ENCODE results near the gene AOPEP.

AOPEP gene

DNA sequence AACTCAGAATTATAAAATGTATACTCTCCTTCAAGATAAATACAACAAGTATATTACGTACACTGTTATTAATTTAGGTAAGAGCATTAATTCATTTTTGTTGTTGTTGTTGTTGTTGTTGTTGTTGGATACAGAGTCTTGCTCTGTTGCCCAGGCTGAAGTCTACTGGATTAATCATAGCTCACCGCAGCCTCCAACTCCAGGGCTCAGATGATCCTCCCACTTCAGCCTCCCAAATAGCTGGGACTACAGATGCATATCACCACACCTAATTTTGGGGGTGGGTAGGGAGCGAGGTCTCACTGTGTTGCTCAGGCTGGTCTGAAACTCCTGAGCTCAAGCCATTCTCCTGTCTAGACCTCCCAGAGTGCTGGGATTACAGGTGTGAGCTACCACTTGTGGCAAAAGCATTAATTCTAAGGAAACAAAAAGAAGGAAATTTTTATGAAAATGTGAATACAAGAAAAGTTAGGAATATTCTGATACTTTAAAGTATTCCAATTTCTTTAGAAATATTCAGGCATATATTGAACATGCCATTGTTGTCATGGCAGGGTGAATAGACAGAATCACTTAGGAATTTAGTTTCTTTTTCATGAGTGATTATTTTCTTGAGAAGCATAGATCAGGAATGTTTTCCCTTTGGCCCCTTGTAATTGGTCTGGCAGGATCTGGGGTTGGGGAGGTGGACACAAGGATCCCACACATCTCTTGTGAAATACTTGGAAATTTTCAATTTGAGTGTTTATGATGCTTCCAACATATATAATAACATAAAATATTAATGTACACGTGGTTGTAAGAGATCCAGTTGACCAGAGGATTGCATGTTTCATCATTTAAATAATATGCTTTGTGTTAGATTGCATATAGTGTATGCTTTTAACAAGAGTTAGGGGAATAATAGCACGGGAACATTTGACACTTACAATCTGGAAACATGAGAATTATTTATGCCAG lies 327.4 kb downstream of the AOPEP start:
- no peak for DNase-seq

DNA sequence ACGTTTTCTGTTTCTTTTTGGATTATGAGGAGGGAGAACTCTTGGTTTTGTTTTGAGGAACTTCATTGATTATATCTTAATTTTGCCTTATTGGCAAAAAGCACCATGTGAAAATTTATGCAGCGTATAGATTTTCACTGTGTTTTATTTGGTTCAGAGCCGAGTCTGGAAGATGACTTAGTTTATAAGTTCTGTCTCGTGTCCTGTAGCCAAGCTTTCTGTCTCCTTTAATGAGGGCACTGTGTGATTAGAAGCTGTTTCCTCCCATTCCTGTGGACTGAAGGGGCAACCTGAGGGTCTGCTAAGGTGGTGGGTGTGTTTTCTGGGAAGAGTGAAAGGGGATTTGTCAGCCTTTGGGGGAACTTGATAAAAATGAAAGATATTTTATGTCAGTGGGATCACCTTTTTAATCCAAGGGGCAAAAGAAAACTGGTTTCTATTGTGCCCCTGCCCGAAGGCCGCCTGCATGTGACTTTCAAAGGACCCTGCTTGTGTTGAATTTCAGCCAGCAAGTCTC lies 328.9 kb downstream of the AOPEP start:
- DNase-seq, result no peak

DNA sequence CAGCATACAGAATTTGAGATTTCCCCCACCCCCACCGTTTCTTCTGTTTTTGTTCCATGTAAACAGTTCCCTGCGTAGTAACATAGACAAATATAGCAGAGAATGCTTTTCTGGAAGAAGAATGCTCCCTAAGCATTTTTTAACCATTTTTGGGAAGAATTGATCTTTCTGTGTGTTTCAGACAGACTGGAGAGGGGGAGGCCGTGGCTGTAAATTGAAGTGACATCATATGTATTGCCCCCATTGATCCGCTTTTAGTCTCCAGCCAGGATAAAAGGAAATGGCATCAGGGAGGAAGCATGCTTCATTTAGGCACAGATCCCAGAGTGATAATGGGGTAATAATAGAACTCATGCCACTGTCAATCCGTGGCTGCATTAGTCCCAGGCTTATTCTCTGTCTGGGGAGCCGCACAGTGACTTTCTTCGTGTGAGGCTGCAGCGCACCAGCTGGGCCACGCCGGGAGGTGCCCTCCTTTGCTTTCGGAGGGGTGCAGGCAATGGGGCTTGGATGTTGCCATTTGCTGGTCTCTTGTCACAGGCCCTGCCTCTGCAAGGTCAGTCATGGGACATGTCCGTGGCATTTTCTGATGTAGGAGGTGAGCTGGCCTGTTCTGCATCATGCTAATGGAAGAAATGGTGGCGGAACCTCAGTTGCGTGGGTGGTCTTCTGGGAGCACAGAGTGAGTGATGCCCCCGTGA lies 329.5 kb downstream of the AOPEP start:
- DNase-seq, result no peak

DNA sequence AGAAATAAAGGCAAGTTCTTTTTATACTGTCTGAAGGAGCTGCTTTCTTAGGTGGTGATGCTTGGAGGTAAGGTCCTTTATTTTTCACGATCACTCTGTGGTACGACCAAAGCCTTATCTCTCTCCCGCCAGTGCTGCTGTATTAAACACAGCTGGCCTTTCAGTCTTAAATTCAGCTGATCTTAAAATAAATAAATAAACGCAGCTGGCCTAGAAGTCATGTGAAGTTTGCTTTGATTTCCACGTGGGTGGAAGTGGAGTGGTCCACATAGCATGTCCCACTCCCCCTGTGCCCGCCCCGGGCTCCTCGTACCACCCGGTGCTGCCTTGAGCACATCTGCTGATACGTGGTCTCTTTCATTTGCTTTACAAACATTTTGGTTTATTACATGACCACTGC lies 330.6 kb downstream of the AOPEP start:
- DNase-seq, result no peak

DNA sequence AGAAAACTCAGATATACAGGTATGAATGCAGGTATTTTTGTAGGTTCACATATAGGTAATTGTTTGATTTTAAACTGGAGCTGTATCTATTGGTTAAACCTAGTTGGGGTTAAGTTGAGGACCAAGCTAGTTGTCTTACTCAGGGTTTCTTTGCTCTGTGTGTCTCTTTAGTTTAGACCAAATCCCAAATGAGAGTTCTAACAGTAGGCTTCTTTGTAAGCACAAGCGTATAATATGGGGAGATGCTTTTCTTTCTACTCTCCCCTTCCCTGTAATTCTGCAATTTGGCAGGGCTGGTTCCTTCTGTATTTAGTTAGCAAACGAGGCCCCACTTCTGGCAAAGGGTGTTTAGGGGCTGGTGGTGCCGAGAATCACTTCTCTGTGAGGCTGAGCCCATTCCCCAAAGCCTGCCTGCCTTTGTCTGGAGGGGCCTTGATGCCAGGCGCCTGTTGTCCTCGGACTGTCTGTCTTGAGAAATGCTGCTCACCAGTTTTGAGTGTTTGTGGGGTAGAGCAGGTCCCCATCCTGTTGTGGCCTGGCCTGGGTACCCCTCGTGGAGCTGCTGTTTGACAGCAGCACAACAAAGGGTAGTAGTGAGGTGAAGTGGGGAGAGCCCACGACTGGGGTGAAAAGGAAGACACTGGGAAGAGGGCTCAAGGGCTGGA lies 331.8 kb downstream of the AOPEP start:
- DNase-seq, result no peak

DNA sequence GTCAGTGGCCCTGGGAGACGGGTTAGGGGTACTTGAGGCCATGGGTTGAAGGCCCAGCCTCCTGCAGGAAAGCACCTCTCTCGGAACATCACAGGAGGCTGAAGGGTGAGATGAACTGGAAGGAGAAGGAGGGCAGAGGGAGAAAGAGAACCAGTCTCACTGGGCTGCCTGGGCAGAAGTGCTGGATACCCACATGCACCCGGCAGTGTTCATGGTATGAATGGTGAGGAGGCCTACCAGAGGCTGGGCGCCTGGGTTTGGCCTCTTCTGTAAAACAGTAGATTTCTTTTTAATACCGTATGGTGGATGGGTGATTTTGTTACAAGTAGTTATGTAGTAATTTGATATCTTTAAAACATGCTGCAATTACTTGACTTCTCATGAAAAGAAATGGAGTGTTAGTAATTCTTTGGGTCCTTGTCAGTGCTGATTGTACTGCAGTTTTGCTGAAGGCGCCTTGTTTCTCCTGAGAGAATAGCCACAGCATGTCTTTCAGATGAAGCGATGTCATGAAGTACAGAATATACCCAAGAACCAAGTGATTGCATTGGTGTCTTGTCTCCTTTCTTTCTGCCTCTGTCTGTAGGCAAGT lies 332.4 kb downstream of the AOPEP start:
- DNase-seq, result no peak

DNA sequence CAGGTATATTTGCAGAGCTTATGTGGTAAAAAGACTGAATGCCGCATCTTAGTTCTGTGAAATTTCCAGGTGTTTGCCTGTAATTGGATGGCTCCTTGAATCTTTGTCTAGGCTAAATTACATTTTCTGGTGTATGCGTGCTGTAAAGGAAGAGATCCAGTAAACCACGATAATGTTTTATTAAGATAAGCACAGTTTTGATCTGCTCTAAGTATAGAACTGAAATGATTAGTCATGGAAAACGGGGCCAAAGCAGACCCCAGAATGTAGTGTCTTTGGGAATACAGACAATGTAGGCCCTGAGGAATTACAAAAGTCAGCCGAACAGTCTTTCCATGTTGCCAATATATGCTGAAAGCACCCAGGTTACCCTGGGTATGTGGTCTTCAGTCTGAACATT lies 333.7 kb downstream of the AOPEP start:
- no peak for DNase-seq

DNA sequence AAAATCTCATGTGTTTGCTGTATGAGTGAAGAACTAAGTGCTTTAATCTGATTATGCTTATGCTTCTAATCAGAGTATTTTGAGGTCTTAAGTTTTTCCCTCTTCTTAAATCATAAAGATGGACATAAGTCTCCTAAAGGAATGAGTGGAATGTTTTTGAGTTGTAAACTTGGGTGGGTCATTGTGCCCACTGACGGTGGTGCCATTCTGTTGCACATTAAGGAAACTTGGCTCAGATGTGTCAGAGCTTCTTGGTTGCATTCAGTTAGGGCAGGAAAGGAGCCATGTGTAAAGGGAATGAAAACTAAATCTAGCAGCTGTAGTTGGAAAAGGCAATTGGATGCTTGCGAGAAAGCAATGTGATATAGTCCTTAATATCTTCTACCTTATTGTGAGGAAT lies 334.4 kb downstream of the AOPEP start:
- no peak for DNase-seq

DNA sequence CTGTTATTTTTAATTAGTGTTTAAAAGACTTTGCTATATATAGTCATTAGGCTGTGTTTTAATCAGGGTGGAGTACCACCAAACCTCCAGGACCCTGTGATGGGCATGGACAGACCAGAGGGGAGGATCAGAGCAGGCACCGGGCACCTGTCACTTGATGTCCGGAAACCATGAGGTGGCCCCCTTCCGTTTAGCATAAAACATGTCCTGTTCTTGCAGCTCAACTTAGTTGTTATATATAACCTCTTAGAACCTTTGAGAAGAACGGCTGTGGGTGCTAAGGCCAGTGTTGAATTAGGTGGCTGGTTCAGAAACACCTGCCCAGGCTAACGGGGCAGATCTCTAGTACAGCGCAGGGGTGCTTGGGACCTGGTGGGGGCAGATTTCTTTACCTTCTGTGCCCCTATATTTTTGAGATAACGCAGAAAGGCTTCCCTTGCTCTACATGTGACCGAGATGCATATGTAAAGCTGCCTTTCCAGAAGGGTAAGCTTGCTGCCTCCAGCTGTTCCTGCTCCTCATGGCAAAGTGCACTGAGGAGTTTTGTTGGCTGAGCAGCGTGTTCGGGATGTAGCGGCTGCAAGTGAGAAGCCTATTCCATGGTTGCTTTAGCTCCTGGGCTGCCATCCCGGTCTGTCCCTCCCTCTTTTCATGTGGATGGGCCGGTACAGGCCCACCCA lies 335.6 kb downstream of the AOPEP start:
- DNase-seq, result no peak

DNA sequence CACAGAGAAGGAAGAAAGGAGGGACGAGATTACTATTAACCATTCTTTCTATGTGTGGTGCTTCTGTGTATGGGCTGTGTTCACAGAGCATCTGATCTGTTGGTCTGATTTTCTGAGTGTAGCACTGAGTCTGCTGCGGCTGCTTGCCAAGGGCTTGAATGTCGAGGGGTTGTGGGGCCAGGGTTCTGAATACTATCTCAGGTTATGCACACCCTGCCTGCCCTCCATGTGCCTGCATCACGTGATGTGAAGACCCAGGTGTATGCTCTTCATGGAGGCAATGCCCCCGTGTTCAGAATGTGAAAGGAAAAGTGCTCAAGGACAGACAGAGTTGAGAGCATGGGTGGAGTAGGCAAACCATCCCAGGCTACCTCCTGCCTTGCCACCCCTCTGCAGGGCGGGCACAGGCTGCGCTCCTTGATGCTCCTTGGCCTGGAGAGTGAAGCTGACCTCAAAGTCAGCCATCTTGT lies 336.1 kb downstream of the AOPEP start:
- DNase-seq, result no peak

DNA sequence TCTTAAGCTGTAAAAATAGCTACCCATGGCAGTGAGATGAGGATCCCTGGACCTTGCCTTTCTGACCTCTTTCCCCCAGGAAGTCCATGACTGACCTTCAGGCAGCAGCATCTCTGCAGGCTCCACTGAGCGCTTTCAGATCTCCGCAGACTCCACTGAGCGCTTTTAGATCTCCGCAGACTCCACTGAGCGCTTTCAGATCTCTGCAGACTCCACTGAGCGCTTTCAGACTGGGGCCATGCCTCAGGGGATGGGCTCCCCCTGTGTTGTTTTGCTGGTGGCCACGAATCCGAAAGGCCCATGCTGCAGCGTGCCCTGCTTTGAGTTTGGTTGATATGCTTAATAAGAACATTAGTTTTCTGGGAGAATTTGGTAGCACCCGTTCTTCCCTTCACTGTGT lies 336.8 kb downstream of the AOPEP start:
- DNase-seq, result no peak

DNA sequence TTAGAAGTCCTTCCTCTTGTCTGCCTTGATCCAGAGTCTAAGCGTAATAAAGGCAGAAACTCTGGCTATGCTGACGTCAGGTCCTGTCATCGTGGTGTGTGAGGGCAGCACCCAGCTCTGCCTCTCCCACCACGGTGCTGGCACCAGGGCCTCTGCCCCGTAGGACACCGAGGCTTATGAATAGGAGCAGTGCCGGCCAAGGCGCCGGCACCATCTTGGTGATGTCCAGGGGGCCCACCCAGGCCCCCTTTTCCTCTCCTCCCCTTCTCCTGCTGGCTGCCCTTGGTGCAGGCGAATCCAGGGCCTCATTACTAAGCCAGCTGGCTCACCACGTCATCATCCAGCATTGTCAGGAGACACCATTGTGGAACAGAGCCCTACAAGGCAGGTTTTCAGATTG lies 338.7 kb downstream of the AOPEP start:
- DNase-seq, result no peak

DNA sequence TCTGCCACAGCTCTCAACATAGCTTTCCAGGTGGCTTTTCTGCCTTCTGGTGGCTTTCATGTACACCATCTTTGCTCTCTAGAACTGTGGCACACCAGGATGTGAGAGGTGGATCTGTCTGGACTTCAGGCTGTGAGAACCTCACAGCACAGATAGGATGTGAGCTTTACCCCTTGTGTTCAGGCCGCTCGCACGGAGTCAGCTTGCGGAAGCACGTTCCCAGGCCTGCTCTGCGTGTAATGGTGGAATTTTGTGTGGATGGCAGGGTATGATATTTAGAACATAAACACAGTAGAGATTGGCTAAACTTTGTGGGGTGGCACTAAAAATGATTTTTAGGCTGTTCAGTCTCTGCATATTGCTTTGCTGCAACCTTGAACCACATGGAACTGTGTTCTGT lies 340.6 kb downstream of the AOPEP start:
- no peak for DNase-seq

DNA sequence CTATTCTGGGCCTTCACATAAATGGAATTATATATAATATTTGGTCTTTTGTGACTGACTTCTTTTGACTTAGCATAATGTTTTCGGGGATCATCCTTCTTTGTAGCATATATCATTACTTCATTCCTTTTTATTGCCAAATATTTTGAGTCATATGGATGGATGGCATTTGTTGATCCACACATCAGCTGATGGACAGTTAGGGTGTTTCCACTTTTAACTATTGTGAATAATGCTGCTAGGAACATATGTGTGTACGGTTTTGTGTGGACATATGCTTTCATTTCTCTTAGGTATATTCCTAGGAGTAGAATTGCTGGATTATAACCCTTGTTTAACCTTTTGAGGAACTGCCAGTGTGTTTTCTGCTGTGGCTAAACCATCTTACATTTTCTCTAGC lies 341.4 kb downstream of the AOPEP start:
- DNase-seq, result no peak

DNA sequence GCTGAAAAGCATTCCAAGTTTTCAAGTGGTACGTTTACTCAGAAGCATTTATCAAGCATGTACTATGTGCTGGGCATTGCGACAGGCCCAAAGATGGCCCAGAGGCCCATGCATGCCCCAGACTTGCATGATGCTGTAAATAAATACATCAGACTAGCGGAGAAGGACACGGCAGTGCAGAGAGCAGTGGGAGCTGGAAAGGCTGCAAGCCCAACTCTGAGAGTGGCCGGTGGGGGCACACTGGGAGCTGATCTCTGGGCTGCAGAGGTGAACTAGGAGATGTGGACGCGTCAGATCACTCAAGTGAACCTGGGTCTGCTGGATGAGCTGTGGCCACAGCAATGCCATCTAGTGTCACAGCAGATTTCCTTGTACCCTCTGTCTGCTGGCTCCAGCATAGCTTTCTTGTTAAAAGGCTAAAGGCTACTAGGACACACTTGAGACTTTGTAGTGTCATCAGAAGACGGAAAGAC lies 344.1 kb downstream of the AOPEP start:
- no peak for DNase-seq

DNA sequence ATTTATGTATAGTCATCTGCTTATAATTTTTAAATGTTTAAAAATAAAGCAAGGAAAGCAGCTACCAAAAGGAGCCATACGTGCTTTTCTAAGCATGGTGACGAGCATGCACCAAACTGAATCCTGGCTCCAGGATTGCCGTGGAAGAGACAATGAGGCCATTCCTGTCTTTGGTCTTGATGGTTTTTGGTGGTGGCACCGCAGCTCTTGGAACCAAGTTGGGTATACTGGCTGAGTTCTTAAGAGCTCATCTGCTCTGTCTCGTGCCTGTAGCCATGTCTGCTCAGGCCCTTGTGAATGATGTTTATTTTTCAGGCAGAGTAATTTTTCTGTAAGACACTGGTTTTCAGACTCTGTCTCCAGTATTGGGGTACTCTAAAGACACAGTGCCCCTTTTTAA lies 345.0 kb downstream of the AOPEP start:
- DNase-seq, result no peak

DNA sequence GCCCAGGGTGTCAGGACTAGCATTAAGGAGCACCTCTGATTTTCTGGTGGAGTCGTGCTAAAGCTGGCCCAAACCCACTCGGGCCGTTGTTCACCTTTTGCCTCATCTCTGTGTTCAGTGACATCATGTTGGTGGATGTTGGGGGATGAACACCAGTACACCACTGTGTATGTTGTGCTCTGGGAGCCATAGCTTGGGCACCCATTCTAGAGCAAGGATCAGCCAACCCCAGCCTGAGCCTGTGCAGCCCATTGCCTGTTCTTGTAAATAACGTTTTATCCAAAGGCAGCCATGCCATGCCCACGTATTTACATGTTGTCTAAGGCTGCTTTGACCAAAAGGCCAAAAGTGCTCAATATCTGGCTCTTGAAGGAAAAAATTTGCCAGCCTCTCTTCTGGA lies 345.4 kb downstream of the AOPEP start:
- no peak for DNase-seq

DNA sequence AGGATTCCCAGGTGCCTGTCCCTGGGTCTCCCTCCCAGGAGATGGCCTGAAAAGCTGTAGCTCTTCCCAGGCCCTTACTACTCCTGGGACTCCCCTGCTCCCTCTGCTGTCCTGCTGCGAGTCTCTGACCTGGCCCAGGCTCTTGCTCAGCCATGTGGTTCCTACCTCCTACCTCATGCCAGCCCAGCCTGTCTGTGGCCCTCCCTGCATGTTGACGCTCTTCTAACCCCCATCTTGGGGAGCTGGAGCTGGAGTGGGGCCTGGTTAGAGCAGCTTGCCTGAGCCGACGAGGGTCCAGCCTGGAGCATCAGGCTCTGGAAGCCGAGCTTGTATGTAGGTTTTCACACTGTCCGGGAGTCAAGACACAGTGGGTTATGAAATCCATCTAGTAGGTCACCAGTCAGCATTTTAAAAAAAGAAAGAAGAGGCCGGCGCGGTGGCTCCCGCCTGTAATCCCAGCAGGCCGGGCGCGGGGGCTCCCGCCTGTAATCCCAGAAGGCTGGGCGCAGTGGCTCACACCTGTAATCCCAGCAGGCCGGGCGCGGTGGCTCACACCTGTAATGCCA lies 346.6 kb downstream of the AOPEP start:
- no peak for DNase-seq

DNA sequence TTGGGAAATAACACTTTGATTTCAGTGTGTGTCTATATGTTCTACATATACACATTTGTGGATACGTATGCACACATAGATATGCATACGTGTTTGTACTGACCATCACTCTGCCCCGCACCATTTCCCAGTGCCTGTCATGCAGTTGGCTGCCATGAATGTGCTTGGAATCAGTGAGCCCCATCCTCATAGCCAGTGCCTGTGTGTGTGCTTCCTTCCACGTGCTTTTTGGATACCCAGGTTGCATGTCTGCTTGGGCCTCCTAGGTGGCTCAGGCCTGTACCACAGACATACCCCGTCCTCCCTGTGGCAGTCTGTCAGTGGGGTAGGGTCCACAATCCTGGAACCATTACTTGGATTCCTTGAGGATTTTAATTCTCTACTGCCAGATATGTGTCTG lies 347.4 kb downstream of the AOPEP start:
- no peak for DNase-seq

DNA sequence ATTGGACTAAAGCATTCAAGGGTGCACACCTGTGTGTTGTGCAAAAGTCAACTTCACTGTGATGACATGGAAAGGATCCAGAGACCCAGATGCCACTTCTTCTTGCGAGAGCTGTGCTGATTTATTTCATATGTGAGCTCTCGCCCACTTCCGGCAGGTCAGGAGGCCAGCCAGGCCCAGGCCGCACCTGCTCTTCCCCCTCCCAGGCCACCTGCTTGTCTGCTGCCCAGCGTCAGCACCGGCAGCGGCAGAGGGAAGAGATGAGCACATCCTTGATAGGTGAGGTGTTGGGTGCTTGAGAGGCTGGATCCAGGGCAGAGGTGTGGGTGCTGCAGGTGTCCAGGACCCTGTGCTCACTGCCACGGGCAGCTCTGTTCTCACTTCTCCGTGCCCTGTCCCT lies 348.1 kb downstream of the AOPEP start:
- no peak for DNase-seq

DNA sequence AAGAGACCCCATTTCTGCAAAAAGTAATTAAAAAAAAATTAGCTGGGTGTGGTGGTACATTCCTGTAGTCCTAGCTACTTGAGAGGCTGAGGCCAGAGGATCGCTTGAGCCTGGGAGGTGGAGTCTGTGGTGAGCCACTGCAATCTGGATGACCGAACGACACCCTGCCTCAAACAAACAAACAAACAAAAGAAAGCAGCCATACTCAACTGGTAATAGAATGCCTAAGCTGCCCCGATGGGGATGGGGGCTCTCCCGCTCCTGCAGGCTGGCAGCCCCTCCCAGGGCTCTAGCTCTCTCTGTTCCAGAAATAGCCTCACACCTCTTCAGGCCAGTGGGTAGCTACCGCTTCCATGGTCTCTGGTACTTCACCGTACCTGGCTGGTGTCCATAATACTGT lies 349.2 kb downstream of the AOPEP start:
- no peak for DNase-seq

DNA sequence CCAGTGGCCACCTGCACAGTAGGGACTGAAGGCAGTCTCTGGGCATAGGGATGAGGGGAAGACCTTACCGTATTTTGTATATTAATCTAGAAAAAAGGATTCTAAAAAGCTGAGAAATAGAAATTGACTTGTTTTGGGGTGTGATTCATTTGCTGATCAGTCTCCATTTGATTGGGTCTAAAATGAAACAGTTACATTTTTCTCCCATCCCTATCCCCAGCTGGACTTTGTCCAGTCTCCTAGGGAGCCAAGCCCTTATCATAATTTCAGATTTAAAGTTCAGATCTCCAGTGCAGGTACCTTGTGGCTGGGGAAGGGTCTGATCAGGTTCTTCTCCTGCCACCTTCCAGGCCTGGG lies 350.2 kb downstream of the AOPEP start:
- DNase-seq, result no peak
